ENCODE results near the gene GAGE12H. TPM values are rescaled to one million over a fixed set of nuclear protein-coding genes. Genes with fewer than 3 reads are reported as not detected.

GAGE12H gene
- polyA plus RNA-seq, 1 of the 3 experiments (the other 2 are of a cell fraction), result not detected

Small RNA genes lying within 50 kb of the gene (small RNA-seq; reads per million reads assigned to genes)
- gene GAGE12B, result 0 reads per million in 7 experiments

Other genes with a start within 250 kb of the GAGE12H start
- not detected in 2 replicates for gene GAGE13, start 248.4 kb upstream of the GAGE12H start, polyA plus RNA-seq (2012; rRNA removed)
- gene GAGE12C, start 47.8 kb upstream of the GAGE12H start, polyA plus RNA-seq (2012; rRNA removed), result not detected in 2 replicates
- gene GAGE12D, start 38.2 kb upstream of the GAGE12H start, polyA plus RNA-seq (2012; rRNA removed), result not detected in 2 replicates
- gene GAGE12E, start 28.7 kb upstream of the GAGE12H start, polyA plus RNA-seq (2012; rRNA removed), result not detected in 2 replicates
- gene GAGE12F, start 19.1 kb upstream of the GAGE12H start, polyA plus RNA-seq (2012; rRNA removed), result not detected in 2 replicates
- gene GAGE12G, start 9.5 kb upstream of the GAGE12H start, polyA plus RNA-seq (2012; rRNA removed), result not detected in 2 replicates
- gene GAGE2A, start 9.5 kb downstream of the GAGE12H start, polyA plus RNA-seq (2012; rRNA removed), result not detected in 2 replicates
- not detected in 2 replicates for gene GAGE1, start 19.1 kb downstream of the GAGE12H start, polyA plus RNA-seq (2012; rRNA removed)
- gene PAGE1, start 116.0 kb downstream of the GAGE12H start, polyA plus RNA-seq (2012; rRNA removed), result 0.50 and 0.54 TPM in 2 replicates
- not detected in 2 replicates for gene PAGE4, start 249.4 kb downstream of the GAGE12H start, polyA plus RNA-seq (2012; rRNA removed)